IMR-90 (cell line): ENCODE data around the gene CCDC102B. TPM values are rescaled to one million over a fixed set of nuclear protein-coding genes. Genes with fewer than 3 reads are reported as not detected.

Experiments
- ATAC-seq: fragments of 200-7000 bp; cut with Tn5 transposase; 2 replicates; pipeline ENCODE4 v1.9.1; 2020; ENCODE audit warnings: low read depth, mild to moderate bottlenecking, moderate library complexity
- BruUV-seq: library from RNA; stranded (reverse); fragments of 400-500 nt; replicated peaks from 2 replicates; lab custom pipeline; 2021; lab: Mats Ljungman, UMichigan
- CTCF ChIA-PET: fragments of 300-600 bp; formaldehyde crosslinking; extraction: SDS; loops from one replicate; lab custom pipeline; 2021; ENCODE audit warnings: antibody characterized with exemption; lab: Yijun Ruan, JAX
- POLR2A ChIA-PET: fragments of 300-600 bp; sonication (Branson Sonifier 250); formaldehyde crosslinking; loops from one replicate; lab custom pipeline; 2022; ENCODE audit warnings: antibody characterized with exemption; ENCODE audit not compliant: unreplicated experiment; lab: Charles Lee
- DNase-seq: peaks from one replicate; pipeline ENCODE4 v3.0.0; 2013
- H2AFZ ChIP-seq: replicated peaks from 2 replicates; pipeline ENCODE3; 2013; ENCODE audit warnings: low read length, mild to moderate bottlenecking; ENCODE audit not compliant: poor library complexity
- H2AK5ac ChIP-seq: 2 replicates; pipeline ENCODE4 v1.6.1; 2013; ENCODE audit warnings: low read depth, low read length, inconsistent platforms
- H2AK9ac ChIP-seq: replicated peaks from 2 replicates; pipeline ENCODE3; 2013; ENCODE audit warnings: mild to moderate bottlenecking, low read depth, low read length, moderate library complexity; ENCODE audit not compliant: poor library complexity
- H2BK120ac ChIP-seq: 2 replicates; pipeline ENCODE4 v1.6.1; 2013; ENCODE audit warnings: low read depth, low read length, inconsistent platforms
- H2BK15ac ChIP-seq: 3 replicates; pipeline ENCODE4 v1.6.1; 2013; ENCODE audit warnings: low read depth, low read length, inconsistent platforms
- H2BK20ac ChIP-seq: 2 replicates; pipeline ENCODE4 v1.6.1; 2013; ENCODE audit warnings: low read depth, mild to moderate bottlenecking, inconsistent platforms, low read length, moderate library complexity
- H2BK5ac ChIP-seq: 2 replicates; pipeline ENCODE4 v1.6.1; 2013; ENCODE audit warnings: mild to moderate bottlenecking, low read depth, low read length, inconsistent platforms; ENCODE audit not compliant: poor library complexity, severe bottlenecking
- H3K14ac ChIP-seq: replicated peaks from 2 replicates; pipeline ENCODE4 v1.6.1; 2013; ENCODE audit warnings: low read depth, low read length, inconsistent platforms
- H3K18ac ChIP-seq: 2 replicates; pipeline ENCODE4 v1.6.1; 2013; ENCODE audit warnings: low read depth, low read length, control low read depth
- H3K23ac ChIP-seq: 2 replicates; pipeline ENCODE4 v1.6.1; 2013; ENCODE audit warnings: low read depth, low read length, inconsistent platforms
- H3K27ac ChIP-seq: 2 replicates; pipeline ENCODE4 v1.5.1; 2013; ENCODE audit warnings: mild to moderate bottlenecking, control low read depth, low read length; ENCODE audit not compliant: insufficient read depth
- H3K27me3 ChIP-seq: 2 replicates; pipeline ENCODE4 v1.6.1; 2013; ENCODE audit warnings: low read length; ENCODE audit not compliant: control insufficient read depth, insufficient read depth
- H3K36me3 ChIP-seq: 2 replicates; pipeline ENCODE4 v1.6.1; 2013; ENCODE audit warnings: low read length, mixed read lengths; ENCODE audit not compliant: control insufficient read depth, insufficient read depth
- H3K4ac ChIP-seq: 2 replicates; pipeline ENCODE4 v1.6.1; 2013; ENCODE audit warnings: low read depth, low read length, inconsistent platforms
- H3K4me1 ChIP-seq: 2 replicates; pipeline ENCODE4 v1.6.1; 2013; ENCODE audit warnings: low read length, mixed read lengths; ENCODE audit not compliant: control insufficient read depth, insufficient read depth
- H3K4me2 ChIP-seq: 2 replicates; pipeline ENCODE4 v1.6.1; 2013; ENCODE audit warnings: low read depth, mild to moderate bottlenecking, control low read depth, low read length, moderate library complexity
- H3K4me3 ChIP-seq: 2 replicates; pipeline ENCODE4 v1.5.1; 2013; ENCODE audit warnings: low read depth, mild to moderate bottlenecking, control low read depth, low read length, moderate library complexity; ENCODE audit not compliant: insufficient read depth
- H3K56ac ChIP-seq: 2 replicates; pipeline ENCODE4 v1.6.1; 2013; ENCODE audit warnings: low read length, inconsistent platforms; ENCODE audit not compliant: insufficient read depth; ENCODE audit errors: extremely low read depth
- H3K79me1 ChIP-seq, 2 experiments: 2 replicates each; pipeline ENCODE4 v1.6.1; 2013; ENCODE audit warnings: low read length in 2 of 2, inconsistent platforms in 1 of 2, low read depth in 1 of 2
- H3K9ac ChIP-seq: 2 replicates; pipeline ENCODE4 v1.6.1; 2013; ENCODE audit warnings: low read depth, low read length, control low read depth
- H3K9me1 ChIP-seq: 2 replicates; pipeline ENCODE4 v1.6.1; 2013; ENCODE audit warnings: low read length, inconsistent platforms; ENCODE audit not compliant: insufficient read depth
- H3K9me3 ChIP-seq: 2 replicates; pipeline ENCODE4 v1.6.1; 2013; ENCODE audit warnings: low read length; ENCODE audit not compliant: control insufficient read depth, insufficient read depth
- H4K20me1 ChIP-seq: 2 replicates; pipeline ENCODE4 v1.6.1; 2013; ENCODE audit warnings: low read length, inconsistent platforms; ENCODE audit not compliant: insufficient read depth
- H4K5ac ChIP-seq: 2 replicates; pipeline ENCODE4 v1.6.1; 2013; ENCODE audit warnings: mild to moderate bottlenecking, low read depth, low read length, control low read depth
- H4K8ac ChIP-seq, 2 experiments: 2 replicates each; pipeline ENCODE4 v1.6.1; 2013; ENCODE audit warnings: low read depth in 2 of 2, low read length in 2 of 2, control low read depth in 1 of 2, inconsistent platforms in 1 of 2
- H4K91ac ChIP-seq: 2 replicates; pipeline ENCODE4 v1.6.1; 2013; ENCODE audit warnings: low read depth, low read length, inconsistent platforms; ENCODE audit not compliant: insufficient read depth
- FOS ChIP-seq: fragments of 150-350 bp; IDR thresholded peaks from 2 replicates; pipeline ENCODE4 v1.6.1; 2016; ENCODE audit warnings: low read depth, low read length
- MAFK ChIP-seq: IDR thresholded peaks from 2 replicates; pipeline ENCODE4 v1.6.1; 2012; ENCODE audit warnings: low read depth, low read length, improper control_type of control experiment
- MAZ ChIP-seq: IDR thresholded peaks from 2 replicates; pipeline ENCODE4 v1.6.1; 2012; ENCODE audit warnings: low read depth, mild to moderate bottlenecking, low read length, improper control_type of control experiment, moderate library complexity, borderline replicate concordance
- POLR2A ChIP-seq: IDR thresholded peaks from 2 replicates; pipeline ENCODE4 v1.6.1; 2012; ENCODE audit warnings: mild to moderate bottlenecking, low read depth, low read length
- WGBS, 2 experiments: methylation state at CpG; one replicate each; pipeline versions ENCODE4 v1.1.5 to v1.1.7; 2013; ENCODE audit warnings: missing lambda C conversion rate in 2 of 2; ENCODE audit not compliant: insufficient read length in 1 of 2; ENCODE audit errors: extremely low coverage in 2 of 2; 5-methylcytosine and 5-hydroxymethylcytosine counted together
- dilution Hi-C: fragments of 300-500 bp; cut with HindIII; formaldehyde crosslinking; loops from one replicate; pipeline ENCODE4 v1.14.3; 2018; ENCODE audit warnings: low sequenced_read_pairs; ENCODE audit not compliant: unreplicated experiment
- in situ Hi-C: fragments of 300-500 bp; cut with MboI; formaldehyde crosslinking; loops from 3 replicates; pipeline ENCODE4 v1.14.3; 2019; ENCODE audit warnings: low sequenced_read_pairs, inconsistent platforms, mixed read lengths
- intact Hi-C: fragments of 100-400 bp; cut with micrococcal nuclease; formaldehyde crosslinking; loops from 2 replicates; pipeline ENCODE4 v1.10.0; 2022
- polyA plus RNA-seq, 3 experiments: library from polyadenylated mRNA; depleted of rRNA; stranded (reverse); fragments of >200 nt; gene quantifications; 2 replicates each; pipeline ENCODE4 v1.2.3, GENCODE V29; 2012; ENCODE audit warnings: low replicate concordance in 1 of 3
- total RNA-seq: library from RNA; depleted of rRNA; stranded (reverse); fragments of >200 nt; gene quantifications from 2 replicates; pipeline ENCODE4 v1.2.3, GENCODE V29; 2012

The CCDC102B gene
- total and polyA plus RNA-seq, 2 of the 4 experiments (the other 2 are of a cell fraction) = 0.54 to 1.4 TPM

DNA sequence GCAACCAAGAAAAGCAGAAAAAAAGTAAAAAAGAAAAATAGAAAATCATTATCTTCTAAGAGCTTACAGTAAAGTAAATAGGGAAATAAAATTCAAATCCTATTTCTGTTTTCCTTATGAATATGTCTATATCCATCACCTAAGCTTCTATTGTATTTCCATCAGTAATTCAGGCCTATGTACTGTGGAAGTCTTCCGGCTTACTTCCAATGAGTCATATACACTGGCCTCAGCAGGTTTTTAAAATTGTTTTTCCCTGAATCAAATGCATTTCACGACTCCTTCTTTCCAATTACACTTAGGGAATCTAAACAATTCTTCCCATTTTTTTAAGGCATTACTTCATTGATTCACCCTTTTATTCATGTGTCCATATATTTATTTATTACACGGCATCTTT, 164.7 kb downstream of the CCDC102B start:
- Histone ChIP-seq H3K79me1 (no peaks in the 10 kb centered on the region), H3K4me2 (no peak overlapping the region), H2BK120ac (no peak overlapping the region), H2BK5ac (no peak overlapping the region), H3K14ac (no peak overlapping the region), H4K5ac (no peak overlapping the region), H3K4ac (no peak overlapping the region), H3K9me1 (no peaks in the 10 kb centered on the region), H3K18ac (no peak overlapping the region), H2BK15ac (no peak overlapping the region), H4K91ac (no peak overlapping the region), H3K36me3 (no peaks in the 10 kb centered on the region), H3K9me3 (no peaks in the 10 kb centered on the region), H3K9ac (no peak overlapping the region), H4K8ac (no peak overlapping the region), H2AK9ac (no peak overlapping the region), H3K23ac (no peak overlapping the region), H3K56ac (no peak overlapping the region), H2AFZ (no peak overlapping the region), H2BK20ac (no peak overlapping the region), H4K20me1 (no peaks in the 10 kb centered on the region), H3K27me3 (no peaks in the 10 kb centered on the region), H3K4me3 (no peak overlapping the region), H3K4me1 (no peaks in the 10 kb centered on the region), H2AK5ac (no peak overlapping the region), H3K27ac (no peak overlapping the region)
- ChIA-PET POLR2A (no interaction called here), CTCF (no interaction called here)
- DNase-seq (no peak), ATAC-seq (no peak)
- TF ChIP-seq MAZ (no peak), POLR2A (no peak), MAFK (no peak), FOS (no peak)
- BruUV-seq = no TSS peak
- in situ Hi-C loops = no loop called here
- WGBS, 2 experiments = no CpG with 5 or more reads among the region's 3 CpGs
- intact Hi-C loops = no loop called here
- dilution Hi-C loops = no loop called here
